Epidermal melanocyte (primary cell): ENCODE data around the gene WEE1.
A peak's percentile ranks its signal among the peaks of the same experiment; 100 is the strongest.
"Not testable (repeated sequence)": the region's sequence is repeated elsewhere in the genome, so short reads cannot be mapped to it uniquely, and the experiment has no call there.

ENCODE experiments used
- DNase-seq: peaks from one replicate; pipeline ENCODE4 v3.0.0; 2011; ENCODE audit warnings: low spot score; ENCODE audit not compliant: insufficient read length

The WEE1 gene

DNA sequence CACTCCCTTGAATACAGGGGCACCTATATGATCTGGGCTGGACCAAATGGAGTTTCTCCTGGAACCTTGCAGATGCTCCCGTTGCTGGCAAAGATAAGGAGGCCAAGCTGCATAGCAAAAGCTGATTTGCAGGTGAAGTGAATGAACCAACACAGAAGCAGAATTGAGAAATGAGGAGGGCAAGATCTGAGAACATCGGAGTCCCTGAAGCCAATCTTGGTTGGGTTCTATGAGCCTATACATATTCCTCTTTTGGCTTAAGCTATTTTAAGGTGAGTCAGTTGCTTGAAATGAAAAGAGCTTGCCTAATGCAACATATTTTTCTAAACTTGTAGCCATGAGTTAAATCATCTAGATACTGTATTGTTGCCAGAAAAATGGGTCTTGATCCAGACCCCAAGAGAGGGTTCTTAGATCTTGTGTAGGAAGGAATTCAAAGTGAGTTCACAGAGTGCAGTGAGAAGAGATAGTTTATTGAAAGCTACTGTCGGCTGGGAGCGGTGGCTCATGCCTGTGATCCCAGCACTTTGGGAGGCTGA is 23.5 kb downstream of the WEE1 start:
- no peak for DNase-seq

GRCh38 chr11:9600166-9600565 is 26.7 kb downstream of the WEE1 start:
- no peak for DNase-seq

DNA sequence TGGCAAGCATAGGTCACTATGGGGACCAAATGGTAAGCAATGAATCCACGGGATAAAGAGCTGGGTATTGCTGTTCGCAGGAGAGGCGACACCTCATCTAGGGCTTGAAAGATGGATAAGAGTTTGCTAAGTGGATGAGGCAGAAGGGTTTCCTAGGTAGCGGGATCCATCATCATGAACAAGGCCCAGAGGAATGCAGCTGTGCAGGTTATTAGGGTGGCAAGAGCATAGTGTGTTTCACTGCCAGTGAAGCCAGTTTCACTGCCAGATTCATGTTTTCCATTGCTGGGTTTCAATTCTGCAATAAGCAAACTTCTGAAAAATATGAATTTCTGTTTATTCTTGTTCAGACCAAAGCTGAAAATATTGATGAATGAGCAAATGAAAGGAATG is 27.2 kb downstream of the WEE1 start:
- no peak for DNase-seq

DNA sequence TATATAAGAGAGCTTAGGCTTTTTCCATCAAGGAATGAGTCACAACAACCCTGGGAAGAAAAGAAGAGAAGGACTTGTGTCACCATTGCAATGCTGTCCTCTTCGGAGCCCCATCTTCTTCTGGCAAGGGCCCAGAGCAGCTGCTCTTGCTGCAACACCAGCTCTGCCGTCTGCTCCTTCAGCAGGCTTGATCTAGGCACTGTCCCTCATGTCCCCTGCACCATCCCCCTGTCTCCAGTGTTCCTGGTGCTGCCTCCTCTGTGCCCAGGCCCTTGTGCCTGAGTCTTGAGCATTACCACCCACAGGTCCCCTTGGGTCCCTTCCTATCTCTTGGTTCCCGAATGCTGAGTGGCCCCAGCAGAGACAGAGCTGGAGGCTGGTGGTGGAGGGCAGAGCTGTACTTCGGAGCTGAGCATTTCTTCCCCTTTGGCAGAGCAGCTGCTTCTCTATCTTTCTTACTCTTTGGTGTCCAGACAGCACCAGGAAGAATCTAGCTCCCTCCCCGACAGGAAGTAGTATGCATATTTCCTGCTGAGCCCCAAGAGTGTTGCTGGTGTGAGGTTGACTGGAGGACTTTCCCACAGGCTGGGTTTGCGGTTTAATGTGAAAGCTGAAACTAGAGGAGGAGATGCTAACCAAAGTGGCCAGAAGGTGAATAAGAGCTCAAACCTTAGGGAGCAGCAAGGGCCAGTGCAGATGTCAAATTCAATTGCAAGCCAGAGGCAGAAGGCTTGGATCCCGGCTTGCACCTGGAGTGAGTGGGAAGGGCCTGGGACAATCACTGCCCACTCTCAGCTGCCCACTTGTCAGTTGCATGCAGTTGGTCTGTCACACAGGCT is 27.8 kb downstream of the WEE1 start:
- DNase-seq, result no peak

DNA sequence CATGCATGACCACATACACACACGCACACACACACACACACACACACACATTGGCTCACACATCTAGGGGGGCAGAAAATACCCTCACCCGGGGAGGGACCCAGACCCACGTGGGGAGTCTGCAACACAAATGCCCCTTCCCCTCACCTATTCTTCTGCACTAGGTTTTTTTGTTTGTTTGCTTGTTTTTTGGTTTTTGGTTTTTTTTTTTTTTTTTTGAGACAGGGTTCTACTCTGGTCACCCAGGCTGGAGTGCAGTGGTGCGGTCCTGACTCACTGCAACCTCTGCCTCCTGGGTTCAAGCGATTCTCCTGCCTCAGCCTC is 28.4 kb downstream of the WEE1 start:
- DNase-seq, result no peak

GRCh38 chr11:9603214-9603613 is 29.7 kb downstream of the WEE1 start:
- not testable (repeated sequence) for DNase-seq

DNA sequence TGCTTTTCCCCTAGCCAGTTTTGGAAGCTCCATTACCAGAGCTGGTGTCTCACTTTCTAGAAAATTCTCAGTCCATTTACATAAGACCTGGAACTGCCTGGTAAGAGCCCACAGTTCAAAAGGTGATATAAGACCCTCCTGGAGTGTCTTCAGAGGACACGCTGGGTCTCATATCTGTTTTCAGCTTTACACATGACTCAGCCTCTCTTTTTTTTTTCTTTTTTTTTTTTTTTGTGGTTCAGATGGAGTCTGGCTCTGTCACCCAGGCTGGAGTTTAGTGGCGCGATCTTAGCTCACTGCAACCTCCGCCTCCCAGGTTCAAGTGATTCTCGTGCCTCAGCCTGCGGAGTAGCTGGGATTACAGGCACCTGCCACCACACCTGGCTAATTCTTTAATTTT is 30.7 kb downstream of the WEE1 start:
- DNase-seq, result no peak

DNA sequence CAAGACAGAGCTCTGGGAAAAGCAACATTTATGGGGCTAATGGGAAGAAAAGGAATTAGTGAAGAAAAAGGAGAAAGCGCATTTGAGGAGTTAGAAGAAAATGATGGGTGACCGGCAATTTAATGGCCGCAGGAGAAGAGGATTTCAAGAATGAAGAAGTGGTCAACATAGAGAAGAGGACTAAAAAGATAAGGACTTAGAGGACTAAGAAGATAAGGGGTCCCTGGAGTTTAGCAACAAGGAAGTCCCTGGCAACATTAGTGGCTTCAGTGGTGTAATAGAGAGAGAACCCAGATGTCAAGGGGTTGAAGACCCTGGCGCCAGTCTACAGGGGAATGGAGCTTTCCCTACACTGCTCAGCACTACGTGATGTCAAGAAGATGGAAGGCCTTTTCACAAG is 32.3 kb downstream of the WEE1 start:
- no peak for DNase-seq

- no peak for DNase-seq
These were observed 33.5 kb downstream of the WEE1 start for GRCh38 chr11:9606809-9607510.

DNA sequence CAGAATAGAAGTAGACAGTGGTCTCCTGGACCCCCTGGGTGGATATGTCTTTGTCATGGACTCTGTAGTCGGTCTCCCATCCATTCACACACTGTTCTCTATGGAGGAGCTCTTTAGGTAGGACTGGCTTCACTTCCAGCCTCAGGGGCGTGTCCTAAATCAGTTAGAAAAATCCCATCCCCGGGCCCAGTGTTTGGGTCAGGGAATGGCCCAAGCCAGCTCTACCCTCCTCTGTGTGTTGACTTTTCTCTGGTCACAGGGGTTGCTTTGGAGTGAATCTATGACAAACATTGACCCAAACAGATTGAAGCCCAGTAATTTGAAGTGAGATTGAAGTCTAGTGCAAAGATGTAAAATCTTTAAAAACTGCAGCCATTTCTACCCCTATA is 34.0 kb downstream of the WEE1 start:
- no peak for DNase-seq

GRCh38 chr11:9609002-9609759 is 35.7 kb downstream of the WEE1 start:
- DNase-seq, result no peak

- DNase-seq, result no peak
These were observed 36.4 kb downstream of the WEE1 start for GRCh38 chr11:9609841-9610240.

DNA sequence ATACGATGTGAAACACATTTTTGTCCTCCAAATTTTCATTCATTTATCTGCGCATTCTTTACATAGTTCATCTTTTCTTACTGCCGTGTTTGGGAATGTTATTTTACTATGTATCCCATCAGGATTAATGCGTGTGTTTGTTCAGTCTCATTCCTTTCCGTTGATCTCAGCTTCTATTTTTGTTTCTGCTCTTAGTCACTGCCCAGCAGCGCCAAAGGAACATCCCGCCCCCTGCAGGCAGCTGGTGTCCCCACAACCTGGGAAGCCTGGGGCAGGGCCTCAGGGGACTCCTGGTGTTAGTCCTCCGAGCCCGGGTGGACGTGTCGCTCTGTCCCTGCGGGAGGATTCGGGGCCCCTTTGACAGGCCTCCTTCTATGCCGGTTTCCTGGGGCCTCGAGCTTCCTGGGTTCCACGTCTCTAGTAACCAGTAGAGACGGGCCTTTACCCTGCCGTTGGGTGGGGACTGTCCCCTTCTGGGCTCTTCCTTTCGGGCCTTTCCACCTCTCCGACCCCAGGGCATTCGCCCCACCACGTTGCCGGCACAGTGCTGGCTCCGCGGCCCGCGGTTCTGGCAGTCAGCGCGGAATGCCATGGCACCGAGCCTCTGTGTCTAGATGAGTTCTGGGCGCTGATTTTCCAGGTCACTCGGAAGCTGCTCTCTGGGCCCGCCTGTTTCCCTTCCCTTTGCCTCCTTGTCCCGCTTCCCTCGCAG is 39.8 kb downstream of the WEE1 start:
- peak; percentile 95 for DNase-seq

DNA sequence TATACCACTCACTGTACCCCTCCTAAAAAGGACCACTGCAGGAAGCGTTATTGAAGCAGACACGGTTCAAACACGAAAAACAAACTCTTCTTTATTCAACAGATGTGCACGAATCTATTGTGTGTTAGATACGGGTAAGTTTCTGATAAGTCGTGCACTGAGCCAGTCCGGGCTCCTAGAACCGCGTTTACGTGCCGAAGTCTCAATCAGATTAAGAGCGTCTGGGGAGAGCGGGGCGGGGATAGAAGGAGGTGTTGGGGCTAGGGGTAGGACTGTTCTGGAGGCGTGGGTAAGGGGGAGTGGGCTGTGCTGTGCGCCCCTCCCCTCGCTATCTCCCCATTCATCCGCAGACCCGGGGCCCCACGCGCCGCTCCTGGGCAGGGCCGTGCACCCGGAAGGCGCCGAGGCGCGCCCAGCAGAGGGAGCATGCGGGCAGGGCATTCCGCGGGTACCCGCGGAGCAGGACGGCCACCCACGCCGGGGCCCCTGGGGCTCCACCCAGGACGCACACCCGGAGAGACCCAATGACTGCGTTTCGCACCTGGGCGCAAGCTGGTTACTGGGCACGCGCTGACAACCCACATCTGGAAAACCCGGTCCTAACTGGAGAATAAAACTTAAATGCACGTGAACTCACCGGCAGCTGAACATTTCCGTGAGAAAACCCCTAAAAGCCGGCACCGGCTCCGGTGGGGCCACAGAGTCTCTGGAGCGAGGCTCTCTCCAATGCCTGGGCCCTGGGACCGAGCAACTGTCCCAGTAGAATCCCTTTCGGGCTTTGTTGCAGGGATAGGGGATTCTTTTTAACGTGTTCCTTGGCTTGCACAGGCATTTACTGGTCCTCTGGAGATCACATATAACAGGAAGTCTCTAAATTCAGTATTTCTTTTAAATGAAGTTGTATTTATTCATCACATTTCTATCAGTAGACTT is 40.6 kb downstream of the WEE1 start:
- DNase-seq, result peak; percentile 47

GRCh38 chr11:9615031-9615451 is 41.6 kb downstream of the WEE1 start:
- DNase-seq, result no peak

DNA sequence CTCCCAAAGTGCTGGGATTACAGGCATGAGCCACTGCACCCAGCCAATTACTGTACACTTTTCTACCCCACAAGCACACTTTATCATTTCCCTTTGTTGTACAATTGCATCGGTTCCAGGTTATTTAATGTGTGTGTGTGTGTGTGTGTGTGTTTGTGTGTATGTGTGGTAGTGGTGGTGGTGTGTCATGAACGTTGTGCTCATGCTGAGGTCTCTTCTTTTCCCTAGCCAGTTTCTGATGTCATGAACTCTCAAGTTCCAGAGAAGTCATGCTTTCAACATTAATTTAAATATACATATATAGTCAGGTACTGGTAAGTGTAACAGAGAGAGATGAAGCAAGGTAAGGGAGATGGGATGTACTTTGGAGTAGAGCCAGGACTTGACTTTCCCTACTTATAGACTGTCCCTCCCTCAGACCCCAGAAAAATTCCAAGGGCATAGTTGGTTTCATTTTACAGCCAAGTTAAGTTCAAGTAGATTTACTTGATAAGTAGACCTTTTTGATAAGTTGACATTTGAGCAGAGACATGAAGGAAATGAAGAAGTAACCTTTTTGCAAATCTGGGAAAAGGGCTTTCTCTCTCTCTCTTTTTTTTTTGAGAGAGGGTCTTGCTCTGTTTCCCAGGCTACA is 42.7 kb downstream of the WEE1 start:
- DNase-seq, result no peak

GRCh38 chr11:9616858-9617257 is 43.4 kb downstream of the WEE1 start:
- no peak for DNase-seq

DNA sequence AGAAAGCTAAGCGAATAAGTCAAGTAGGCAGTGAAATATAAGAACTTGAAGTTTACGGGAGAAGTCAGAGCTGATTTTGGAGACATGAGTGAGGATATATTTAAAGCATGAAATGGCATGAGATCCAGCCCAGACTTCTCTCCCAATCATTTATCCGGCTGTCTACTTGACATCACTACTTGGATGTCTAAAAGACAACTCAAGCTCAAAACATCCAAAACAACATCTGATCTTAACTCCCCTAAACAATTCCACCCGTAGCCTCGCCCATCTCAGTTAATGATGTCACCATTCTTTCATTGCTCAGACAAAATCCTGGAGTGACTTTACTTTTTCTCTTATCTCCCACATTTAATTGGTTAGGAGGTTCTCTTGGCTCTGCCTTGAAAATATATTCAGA is 44.5 kb downstream of the WEE1 start:
- DNase-seq, result no peak

DNA sequence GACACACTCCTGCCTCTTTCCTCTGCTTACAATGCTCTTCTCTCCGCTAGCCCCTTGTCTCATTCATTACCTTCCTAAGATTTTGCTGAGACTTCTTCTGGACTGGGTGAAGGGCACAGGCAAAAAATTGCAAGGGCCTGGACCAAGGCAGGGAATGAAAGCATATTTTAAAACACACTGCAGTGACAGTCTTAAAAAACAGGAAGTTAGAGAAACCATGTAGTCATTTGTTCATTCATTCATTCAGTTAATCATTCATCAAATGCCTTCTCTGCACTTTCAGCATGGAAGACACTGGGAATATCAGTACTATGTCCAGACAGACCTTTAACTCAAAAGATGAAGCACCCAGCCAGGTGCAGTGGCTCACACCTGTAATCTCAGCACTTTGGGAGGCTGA is 45.5 kb downstream of the WEE1 start:
- DNase-seq, result no peak

DNA sequence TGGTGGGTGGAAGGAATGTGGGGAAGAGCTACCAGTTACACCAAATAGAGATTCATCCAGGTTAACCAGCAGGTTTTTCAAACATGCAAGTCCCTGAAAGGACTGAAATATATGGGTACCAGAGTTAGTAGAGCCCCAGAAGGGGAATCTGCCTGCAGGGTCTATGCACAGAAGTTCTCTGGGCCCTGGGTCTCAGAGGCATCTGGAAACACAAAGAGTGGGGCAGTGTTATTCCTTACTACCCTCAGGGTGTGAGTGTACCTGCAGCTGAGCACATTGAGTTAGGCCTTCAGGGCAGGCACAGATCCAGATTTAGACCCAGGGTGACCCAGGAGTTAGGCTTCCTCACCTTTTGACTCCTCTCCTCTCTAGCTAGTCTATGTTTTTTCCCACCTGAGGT is 46.5 kb downstream of the WEE1 start:
- DNase-seq, result no peak
